Mesenchymal stem cell (in vitro differentiated cells and primary cell): ENCODE measurements around the gene UBXN10.

Source experiments
- DNase-seq: peaks from one replicate; pipeline ENCODE4 v3.0.0-alpha.2; 2013
- H2AFZ ChIP-seq: one replicate; pipeline ENCODE4 v1.6.1; 2013; ENCODE audit warnings: low read depth, mild to moderate bottlenecking, control low read depth, inconsistent platforms, low read length, moderate library complexity
- H2AK5ac ChIP-seq: 2 replicates; pipeline ENCODE4 v1.6.1; 2013; ENCODE audit warnings: low read length, moderate library complexity, mild to moderate bottlenecking, inconsistent platforms; ENCODE audit not compliant: severe bottlenecking
- H2BK120ac ChIP-seq: one replicate; pipeline ENCODE4 v1.6.1; 2013; ENCODE audit warnings: low read depth, mild to moderate bottlenecking, inconsistent platforms, low read length, moderate library complexity
- H2BK12ac ChIP-seq, 2 experiments: one replicate each; pipeline ENCODE4 v1.6.1; 2013; ENCODE audit warnings: inconsistent platforms in 2 of 2, low read length in 2 of 2, mild to moderate bottlenecking in 2 of 2, moderate library complexity in 2 of 2, control low read depth in 1 of 2
- H2BK15ac ChIP-seq: one replicate; pipeline ENCODE4 v1.6.1; 2013; ENCODE audit warnings: mild to moderate bottlenecking, low read depth, inconsistent platforms; ENCODE audit not compliant: poor library complexity, severe bottlenecking
- H2BK5ac ChIP-seq: 2 replicates; pipeline ENCODE4 v1.6.1; 2013; ENCODE audit warnings: low read depth, mild to moderate bottlenecking, low read length, control low read depth, inconsistent platforms; ENCODE audit not compliant: poor library complexity, severe bottlenecking
- H3K14ac ChIP-seq, 2 experiments: one replicate each; pipeline ENCODE4 v1.6.1; 2013; ENCODE audit warnings: inconsistent platforms in 2 of 2, low read length in 2 of 2, control low read depth in 1 of 2, mild to moderate bottlenecking in 1 of 2, moderate library complexity in 1 of 2
- H3K18ac ChIP-seq, 2 experiments: one replicate each; pipeline ENCODE4 v1.6.1; 2013; ENCODE audit warnings: inconsistent platforms in 2 of 2, low read length in 2 of 2, control low read depth in 1 of 2, low read depth in 1 of 2, mild to moderate bottlenecking in 1 of 2
- H3K23ac ChIP-seq, 2 experiments: one replicate each; pipeline ENCODE4 v1.6.1; 2013; ENCODE audit warnings: inconsistent platforms in 2 of 2, low read length in 2 of 2, mild to moderate bottlenecking in 2 of 2, moderate library complexity in 2 of 2, control low read depth in 1 of 2
- H3K27ac ChIP-seq: 2 replicates; pipeline ENCODE4 v1.5.1; 2013; ENCODE audit warnings: mild to moderate bottlenecking, moderate library complexity, low read length, control low read depth, inconsistent platforms; ENCODE audit not compliant: poor library complexity, severe bottlenecking
- H3K27me3 ChIP-seq, 2 experiments: 2 replicates each; pipeline versions ENCODE4 v1.6.1 to v1.7.0; 2013; ENCODE audit warnings: low read length in 2 of 2, mild to moderate bottlenecking in 2 of 2, moderate library complexity in 2 of 2, control low read depth in 1 of 2, inconsistent platforms in 1 of 2; ENCODE audit not compliant: control insufficient read depth in 1 of 2, insufficient read depth in 1 of 2
- H3K36me3 ChIP-seq, 2 experiments: 2 replicates each; pipeline versions ENCODE4 v1.6.1 to v1.7.0; 2013; ENCODE audit warnings: low read length in 2 of 2, control low read depth in 1 of 2, inconsistent platforms in 1 of 2, low read depth in 1 of 2, mild to moderate bottlenecking in 1 of 2; ENCODE audit not compliant: insufficient read depth in 2 of 2, control insufficient read depth in 1 of 2
- H3K4ac ChIP-seq, 2 experiments: one replicate each; pipeline ENCODE4 v1.6.1; 2013; ENCODE audit warnings: inconsistent platforms in 2 of 2, low read length in 2 of 2, mild to moderate bottlenecking in 2 of 2, moderate library complexity in 2 of 2, control low read depth in 1 of 2, low read depth in 1 of 2
- H3K4me1 ChIP-seq: 2 replicates; pipeline ENCODE4 v1.6.1; 2013; ENCODE audit warnings: low read depth, low read length, control low read depth; ENCODE audit not compliant: control insufficient read depth, insufficient read depth
- H3K4me2 ChIP-seq: 2 replicates; pipeline ENCODE4 v1.6.1; 2013; ENCODE audit warnings: low read length, mild to moderate bottlenecking, inconsistent platforms; ENCODE audit not compliant: poor library complexity, severe bottlenecking
- H3K4me3 ChIP-seq, 2 experiments: 2 replicates each; pipeline versions ENCODE4 v1.5.1 to v1.7.0; 2013; ENCODE audit warnings: low read length in 2 of 2, mild to moderate bottlenecking in 2 of 2, control low read depth in 1 of 2, low read depth in 1 of 2; ENCODE audit not compliant: insufficient read depth in 1 of 2
- H3K79me1 ChIP-seq: replicated peaks from 2 replicates; pipeline ENCODE4 v1.6.1; 2013; ENCODE audit warnings: mild to moderate bottlenecking, control low read depth, low read length, inconsistent platforms; ENCODE audit not compliant: poor library complexity, severe bottlenecking
- H3K9ac ChIP-seq: 2 replicates; pipeline ENCODE4 v1.7.0; 2013; ENCODE audit warnings: mild to moderate bottlenecking, low read length, moderate library complexity
- H3K9me3 ChIP-seq: 2 replicates; pipeline ENCODE4 v1.7.0; 2013; ENCODE audit warnings: mild to moderate bottlenecking, low read length; ENCODE audit not compliant: control insufficient read depth
- H4K8ac ChIP-seq: one replicate; pipeline ENCODE4 v1.6.1; 2013; ENCODE audit warnings: inconsistent platforms, mild to moderate bottlenecking, low read length, moderate library complexity
- H4K91ac ChIP-seq: one replicate; pipeline ENCODE4 v1.6.1; 2013; ENCODE audit warnings: mild to moderate bottlenecking, low read length, inconsistent platforms
- WGBS: methylation state at CpG from one replicate; pipeline ENCODE4 v1.1.7; 2013; ENCODE audit warnings: mixed read lengths; 5-methylcytosine and 5-hydroxymethylcytosine counted together

UBXN10 gene

DNA sequence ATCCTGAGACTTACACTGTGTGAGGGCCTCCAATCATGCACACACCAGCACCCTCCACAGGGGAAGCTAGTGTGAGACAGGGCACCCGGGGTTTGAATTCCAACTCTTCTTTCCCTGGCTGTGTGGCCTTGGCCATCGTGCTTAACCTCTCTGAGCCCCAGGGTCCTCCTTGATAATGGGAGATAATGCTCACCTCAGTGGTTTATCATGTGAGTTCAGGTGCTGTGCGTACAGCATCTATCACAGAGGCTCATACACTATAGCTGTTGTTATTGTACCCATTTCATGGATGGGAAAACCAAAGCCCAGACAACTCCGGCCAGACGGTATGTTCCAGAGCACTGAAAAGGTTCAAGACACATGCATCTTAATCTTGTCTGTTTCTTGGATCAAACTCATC is 16.0 kb upstream of the UBXN10 start:
- 93% methylated on average over 3 of the region's 5 CpGs for whole genome bisulfite sequencing
- H3K4me3 ChIP-seq: no peak overlapping the region

DNA sequence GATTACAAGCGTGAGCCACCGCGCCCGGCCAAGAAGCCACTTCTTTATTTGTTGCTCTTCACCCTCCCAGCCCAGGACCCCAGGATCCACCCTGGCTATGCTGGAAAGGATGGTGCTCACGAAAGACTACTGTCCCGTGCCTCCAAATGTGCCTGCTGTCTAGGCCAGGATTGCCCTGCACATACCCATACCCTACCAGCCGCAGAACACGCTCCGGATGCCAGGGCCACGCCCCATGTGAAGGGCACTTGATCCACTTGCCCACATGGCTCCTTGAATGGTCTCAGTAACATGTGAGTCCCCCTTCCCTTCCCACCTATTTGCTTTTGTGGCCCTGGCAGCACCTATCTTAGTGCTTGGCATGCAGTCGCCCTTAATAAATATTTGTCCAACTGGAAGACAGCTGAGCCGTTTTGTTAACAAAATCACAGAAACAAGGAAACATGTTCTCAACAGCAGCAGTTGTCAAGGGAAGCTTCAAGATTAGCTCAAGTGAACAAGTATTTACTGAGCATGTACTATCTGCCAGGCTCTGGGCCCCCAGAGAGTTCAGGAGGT is 13.8 kb upstream of the UBXN10 start:
- no peaks in the 10 kb centered on the region for H3K4me1 ChIP-seq
- peaks cover 7 to 37% of the 10 kb centered on the region in 2 experiments for H3K27me3 ChIP-seq
- H3K36me3 ChIP-seq: no peaks in the 10 kb centered on the region
- no peak overlapping the region for H2BK120ac ChIP-seq
- no peak overlapping the region for H3K9ac ChIP-seq
- H4K8ac ChIP-seq: no peak overlapping the region
- H2AFZ ChIP-seq: no peak overlapping the region
- H2BK12ac ChIP-seq: no peak overlapping the region
- no peak overlapping the region for H3K27ac ChIP-seq
- no peak for DNase-seq
- no peak overlapping the region for H3K23ac ChIP-seq
- H3K18ac ChIP-seq: no peak overlapping the region
- H3K4ac ChIP-seq: no peak overlapping the region
- no peak overlapping the region for H2AK5ac ChIP-seq
- H3K79me1 ChIP-seq: no peaks in the 10 kb centered on the region
- H3K9me3 ChIP-seq: no peaks in the 10 kb centered on the region
- H2BK15ac ChIP-seq: no peak overlapping the region
- H3K4me3 ChIP-seq: no peak overlapping the region
- no peak overlapping the region for H2BK5ac ChIP-seq
- WGBS: 94% methylated on average over 12 of the region's 12 CpGs
- no peak overlapping the region for H3K4me2 ChIP-seq
- no peak overlapping the region for H3K14ac ChIP-seq
- H4K91ac ChIP-seq: no peak overlapping the region

More for the DNA sequence above, 16.0 kb upstream of the UBXN10 start:
- Histone ChIP-seq H3K36me3 (no peaks in the 10 kb centered on the region), H3K14ac (no peak overlapping the region), H3K4ac (no peak overlapping the region), H3K9ac (no peak overlapping the region), H3K9me3 (no peaks in the 10 kb centered on the region), H3K18ac (no peak overlapping the region), H2AK5ac (no peak overlapping the region), H3K23ac (no peak overlapping the region), H4K8ac (no peak overlapping the region), H3K27me3 (peaks cover 8 to 48% of the 10 kb centered on the region in 2 experiments), H2BK120ac (no peak overlapping the region), H2AFZ (no peak overlapping the region), H3K79me1 (no peaks in the 10 kb centered on the region), H3K27ac (no peak overlapping the region), H2BK12ac (no peak overlapping the region), H2BK15ac (no peak overlapping the region), H4K91ac (no peak overlapping the region), H3K4me1 (peaks cover 2% of the 10 kb centered on the region), H3K4me2 (no peak overlapping the region), H2BK5ac (no peak overlapping the region)
- DNase-seq: no peak

DNA sequence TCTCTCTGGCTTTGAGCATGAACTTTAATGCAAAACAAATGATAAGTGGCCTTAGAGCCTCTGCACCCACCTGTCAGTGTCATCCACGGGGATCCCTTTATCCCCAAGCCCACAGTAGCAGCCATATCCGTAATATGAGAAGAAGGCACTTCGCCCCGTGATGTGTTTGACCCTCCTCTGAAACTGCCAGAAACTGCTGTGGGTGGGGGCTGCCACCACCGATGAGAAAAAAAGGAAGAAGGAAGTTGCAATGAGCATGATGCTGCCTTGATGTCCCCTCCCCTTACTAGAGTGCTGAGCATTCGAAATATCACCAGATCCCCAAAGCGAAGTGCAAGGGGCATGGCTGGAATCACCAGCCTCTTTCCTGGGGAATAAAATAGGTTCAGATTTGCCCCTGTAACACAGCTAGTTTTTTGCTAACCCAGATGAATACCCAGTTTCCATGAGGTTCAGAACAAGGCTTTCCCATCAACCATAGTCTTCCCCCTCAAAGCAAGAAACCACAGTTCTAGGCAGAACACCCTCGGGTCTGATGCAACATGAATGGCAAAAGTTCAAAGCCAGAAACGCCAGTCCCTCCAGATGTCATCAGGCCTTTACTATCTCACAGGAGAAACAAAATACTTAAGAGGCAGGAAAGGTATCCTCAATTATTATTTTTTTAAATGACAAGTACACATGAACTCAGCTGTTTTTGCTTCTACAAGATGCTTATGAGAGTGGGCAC is 10.8 kb upstream of the UBXN10 start:
- H3K36me3 ChIP-seq: no peaks in the 10 kb centered on the region
- H2BK5ac ChIP-seq: no peak overlapping the region
- H2AK5ac ChIP-seq: no peak overlapping the region
- H3K27ac ChIP-seq: no peak overlapping the region
- H2BK15ac ChIP-seq: no peak overlapping the region
- H2BK12ac ChIP-seq: no peak overlapping the region
- no peak overlapping the region for H3K9ac ChIP-seq
- no peak overlapping the region for H3K14ac ChIP-seq
- no peak overlapping the region for H2AFZ ChIP-seq
- 78% methylated on average over 7 of the region's 9 CpGs for WGBS
- H3K9me3 ChIP-seq: peaks cover 3% of the 10 kb centered on the region
- no peak overlapping the region for H3K23ac ChIP-seq
- H4K91ac ChIP-seq: no peak overlapping the region
- no peak overlapping the region for H3K4me3 ChIP-seq
- no peak overlapping the region for H3K4ac ChIP-seq
- H3K4me1 ChIP-seq: no peaks in the 10 kb centered on the region
- H3K18ac ChIP-seq: no peak overlapping the region
- peaks cover 6 to 40% of the 10 kb centered on the region in 2 experiments for H3K27me3 ChIP-seq
- DNase-seq: no peak
- no peak overlapping the region for H3K4me2 ChIP-seq
- no peaks in the 10 kb centered on the region for H3K79me1 ChIP-seq
- no peak overlapping the region for H2BK120ac ChIP-seq
- no peak overlapping the region for H4K8ac ChIP-seq

DNA sequence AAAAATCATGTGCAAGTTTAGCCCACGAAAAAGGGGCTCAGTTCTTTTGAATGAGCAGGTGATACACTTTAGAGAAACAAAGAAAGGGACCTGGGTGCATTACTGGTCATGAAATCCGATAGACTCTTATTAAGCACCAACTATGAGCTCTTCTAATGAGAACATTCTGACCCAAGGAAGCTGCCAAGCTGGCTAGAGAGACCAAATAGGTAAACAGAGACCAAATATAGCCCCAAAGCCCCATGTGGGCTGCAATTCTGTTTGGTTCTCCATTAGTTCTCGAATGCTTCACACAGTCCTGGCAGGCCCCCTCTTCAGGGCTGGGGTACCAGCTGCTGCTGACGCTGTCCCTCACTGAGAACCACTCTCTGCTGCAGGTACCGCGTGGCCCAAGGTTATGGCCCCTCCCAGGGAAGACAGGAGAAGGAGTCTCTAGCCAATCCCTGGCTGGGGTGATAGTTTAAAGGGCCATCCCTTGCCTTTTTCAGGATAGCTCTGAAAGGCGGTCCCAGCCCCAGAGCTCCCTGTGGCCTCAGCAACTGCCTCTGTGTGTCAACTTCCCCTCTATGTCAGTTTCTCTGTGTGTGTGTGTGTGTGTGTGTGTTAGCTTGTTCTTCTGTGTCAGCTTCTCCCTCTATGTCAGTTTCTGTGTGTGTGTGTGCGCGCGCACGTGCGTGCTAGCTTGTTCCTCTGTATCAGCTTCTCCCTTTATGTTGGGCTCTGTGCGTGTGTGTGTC is 7.1 kb upstream of the UBXN10 start:
- H3K23ac ChIP-seq: no peak overlapping the region
- H2AFZ ChIP-seq: no peak overlapping the region
- H3K79me1 ChIP-seq: no peaks in the 10 kb centered on the region
- DNase-seq: no peak
- no peak overlapping the region for H3K9ac ChIP-seq
- no peak overlapping the region for H3K27ac ChIP-seq
- peaks cover 9 to 70% of the 10 kb centered on the region in 2 experiments for H3K27me3 ChIP-seq
- no peak overlapping the region for H3K4ac ChIP-seq
- no peaks in the 10 kb centered on the region for H3K36me3 ChIP-seq
- H3K14ac ChIP-seq: no peak overlapping the region
- H3K4me3 ChIP-seq: no peak overlapping the region
- H2AK5ac ChIP-seq: no peak overlapping the region
- H3K4me1 ChIP-seq: no peaks in the 10 kb centered on the region
- no peak overlapping the region for H2BK12ac ChIP-seq
- no peak overlapping the region for H3K4me2 ChIP-seq
- H4K91ac ChIP-seq: no peak overlapping the region
- WGBS: 76% methylated on average over 13 of the region's 13 CpGs
- H2BK5ac ChIP-seq: no peak overlapping the region
- H3K9me3 ChIP-seq: peaks cover 3% of the 10 kb centered on the region
- no peak overlapping the region for H4K8ac ChIP-seq
- no peak overlapping the region for H3K18ac ChIP-seq
- H2BK15ac ChIP-seq: no peak overlapping the region
- H2BK120ac ChIP-seq: no peak overlapping the region
